OCI-LY7 (cell line): Measurements from ENCODE around the gene SIK3. TPM values are rescaled to one million over a fixed set of nuclear protein-coding genes. Genes with fewer than 3 reads are reported as not detected.

ENCODE experiments used
- BruUV-seq: library from RNA; stranded (reverse); fragments of 400-500 nt; replicated peaks from 2 replicates; lab custom pipeline; 2021; lab: Mats Ljungman, UMichigan
- CTCF ChIA-PET: fragments of 300-600 bp; sonication (Branson Sonifier 250); formaldehyde crosslinking; loops from one replicate; lab custom pipeline; 2022; ENCODE audit warnings: antibody characterized with exemption; ENCODE audit not compliant: unreplicated experiment; lab: Charles Lee
- POLR2A ChIA-PET: fragments of 300-600 bp; sonication (Branson Sonifier 250); formaldehyde crosslinking; loops from one replicate; lab custom pipeline; 2022; ENCODE audit warnings: antibody characterized with exemption; lab: Charles Lee
- DNase-seq: peaks from one replicate; pipeline ENCODE4 v3.0.0-alpha.2; 2015; ENCODE audit warnings: low spot score
- H2AFZ ChIP-seq: fragments of 200-600 bp; sonication (generic), shearing (Covaris generic); 2 replicates; pipeline ENCODE4 v1.6.1; 2014; ENCODE audit warnings: mild to moderate bottlenecking, antibody characterized with exemption, low read length, moderate library complexity
- H3K27ac ChIP-seq: fragments of 200-600 bp; sonication (generic); 2 replicates; pipeline ENCODE4 v1.5.1; 2014; ENCODE audit warnings: mixed run types, low read depth, mild to moderate bottlenecking, moderate library complexity, low read length, inconsistent platforms; ENCODE audit not compliant: poor library complexity, severe bottlenecking
- H3K36me3 ChIP-seq: fragments of 200-600 bp; sonication (generic); 2 replicates; pipeline ENCODE4 v1.6.1; 2014; ENCODE audit warnings: mild to moderate bottlenecking, antibody characterized with exemption, low read length, moderate library complexity, mixed read lengths; ENCODE audit not compliant: insufficient read depth
- H3K4me1 ChIP-seq: fragments of 200-600 bp; sonication (generic); 2 replicates; pipeline ENCODE4 v1.5.1; 2014; ENCODE audit warnings: mild to moderate bottlenecking, low read length; ENCODE audit not compliant: insufficient read depth, poor library complexity, severe bottlenecking
- H3K4me2 ChIP-seq: fragments of 200-600 bp; sonication (generic); 2 replicates; pipeline ENCODE4 v1.6.1; 2014; ENCODE audit warnings: mild to moderate bottlenecking, low read length
- H3K4me3 ChIP-seq: fragments of 200-600 bp; sonication (generic); 2 replicates; pipeline ENCODE4 v1.5.1; 2014; ENCODE audit warnings: mild to moderate bottlenecking, low read depth, low read length; ENCODE audit not compliant: poor library complexity, severe bottlenecking
- H3K79me2 ChIP-seq: fragments of 200-600 bp; sonication (generic); 2 replicates; pipeline ENCODE4 v1.6.1; 2016; ENCODE audit warnings: low read depth, mild to moderate bottlenecking, low read length, moderate library complexity, mixed read lengths; ENCODE audit not compliant: insufficient read depth
- H3K9me2 ChIP-seq: fragments of 200-600 bp; sonication (generic); 2 replicates; pipeline ENCODE4 v1.6.1; 2016; ENCODE audit warnings: mild to moderate bottlenecking, low read length, mixed read lengths; ENCODE audit not compliant: insufficient read depth
- H3K9me3 ChIP-seq: fragments of 200-600 bp; sonication (generic); 2 replicates; pipeline ENCODE4 v1.6.1; 2014; ENCODE audit warnings: mild to moderate bottlenecking, mixed run types, low read length, mixed read lengths
- H4K20me1 ChIP-seq: fragments of 200-600 bp; sonication (generic); 2 replicates; pipeline ENCODE4 v1.6.1; 2014; ENCODE audit warnings: mild to moderate bottlenecking, antibody characterized with exemption, low read length, moderate library complexity, mixed read lengths; ENCODE audit not compliant: insufficient read depth
- EZH2phosphoT487 ChIP-seq: fragments of 200-600 bp; sonication (generic); IDR thresholded peaks from 2 replicates; pipeline ENCODE4 v1.6.1; 2018; ENCODE audit warnings: low read depth, borderline replicate concordance, mild to moderate bottlenecking, mixed run types, antibody characterized with exemption, low read length, moderate library complexity, mixed read lengths
- intact Hi-C: fragments of 100-400 bp; cut with micrococcal nuclease; formaldehyde crosslinking; loops from one replicate; pipeline ENCODE4 v1.10.0; 2022; ENCODE audit not compliant: unreplicated experiment
- total RNA-seq, 2 experiments: library from RNA; depleted of rRNA in 1 of 2; stranded (reverse); fragments of >200 nt in 1 of 2; shearing (Covaris generic) in 1 of 2; gene quantifications; 2 replicates each; pipeline ENCODE4 v1.2.3, GENCODE V29; 2014 to 2022
- TF ChIP-seq, protein P1 (sequence below): fragments of 200-600 bp; sonication (generic); conservative IDR thresholded peaks from 2 replicates; pipeline ENCODE4 v1.5.1; 2014; ENCODE audit warnings: mild to moderate bottlenecking, antibody characterized with exemption, low read length, moderate library complexity, mixed read lengths

Gene SIK3
- total RNA-seq, 2 experiments from 2014 or later, result 29.3 to 72.9 TPM

DNA sequence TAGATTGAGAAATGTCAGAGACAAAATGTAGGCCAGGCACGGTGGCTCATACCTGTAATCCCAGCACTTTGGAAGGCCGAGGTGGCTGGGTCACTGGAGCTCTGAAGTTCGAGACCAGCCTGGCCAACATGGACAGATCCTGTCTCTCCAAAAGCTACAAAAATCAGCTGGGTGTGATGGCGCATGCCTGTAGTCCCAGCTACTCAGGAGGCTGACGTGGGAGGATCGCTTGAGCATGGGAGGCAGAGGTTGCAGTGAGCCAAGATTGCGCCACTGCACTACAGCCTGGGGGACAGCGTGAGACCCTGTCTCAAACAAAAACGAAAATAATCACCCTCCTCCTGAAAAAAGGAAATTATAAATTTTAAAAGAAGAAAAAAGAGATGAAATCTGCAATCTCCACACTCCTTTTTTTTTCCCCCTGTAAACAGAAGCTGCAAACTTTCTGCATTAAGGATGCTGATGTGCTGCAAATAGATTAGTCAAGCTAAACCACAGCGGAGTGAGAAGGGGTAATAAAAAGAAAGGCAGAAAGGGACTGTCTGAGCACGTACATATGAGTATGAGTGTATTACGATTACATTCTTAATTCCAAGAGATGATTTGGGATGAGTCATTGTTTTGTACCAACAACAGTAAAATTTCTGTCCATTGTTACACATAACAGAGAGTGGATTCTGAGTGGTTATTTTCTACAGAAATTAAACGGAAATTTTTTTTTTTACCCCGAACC, 87.3 kb downstream of the SIK3 start:
- Histone ChIP-seq H3K27ac (no peak overlapping the region), H3K4me2 (no peak overlapping the region), H3K4me3 (no peak overlapping the region), H3K9me3 (no peaks in the 10 kb centered on the region), H3K79me2 (peaks cover 36% of the 10 kb centered on the region; the same call in 1 of the 2 replicates), H2AFZ (no peak overlapping the region), H3K9me2 (no peaks in the 10 kb centered on the region), H3K36me3 (no peaks in the 10 kb centered on the region), H4K20me1 (no peaks in the 10 kb centered on the region; the same call in 1 of the 2 replicates), H3K4me1 (peaks cover 15% of the 10 kb centered on the region)
- BruUV-seq, result no TSS peak
- TF ChIP-seq, protein P1, sequence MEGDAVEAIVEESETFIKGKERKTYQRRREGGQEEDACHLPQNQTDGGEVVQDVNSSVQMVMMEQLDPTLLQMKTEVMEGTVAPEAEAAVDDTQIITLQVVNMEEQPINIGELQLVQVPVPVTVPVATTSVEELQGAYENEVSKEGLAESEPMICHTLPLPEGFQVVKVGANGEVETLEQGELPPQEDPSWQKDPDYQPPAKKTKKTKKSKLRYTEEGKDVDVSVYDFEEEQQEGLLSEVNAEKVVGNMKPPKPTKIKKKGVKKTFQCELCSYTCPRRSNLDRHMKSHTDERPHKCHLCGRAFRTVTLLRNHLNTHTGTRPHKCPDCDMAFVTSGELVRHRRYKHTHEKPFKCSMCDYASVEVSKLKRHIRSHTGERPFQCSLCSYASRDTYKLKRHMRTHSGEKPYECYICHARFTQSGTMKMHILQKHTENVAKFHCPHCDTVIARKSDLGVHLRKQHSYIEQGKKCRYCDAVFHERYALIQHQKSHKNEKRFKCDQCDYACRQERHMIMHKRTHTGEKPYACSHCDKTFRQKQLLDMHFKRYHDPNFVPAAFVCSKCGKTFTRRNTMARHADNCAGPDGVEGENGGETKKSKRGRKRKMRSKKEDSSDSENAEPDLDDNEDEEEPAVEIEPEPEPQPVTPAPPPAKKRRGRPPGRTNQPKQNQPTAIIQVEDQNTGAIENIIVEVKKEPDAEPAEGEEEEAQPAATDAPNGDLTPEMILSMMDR, result no peak
- no peak for TF ChIP-seq EZH2phosphoT487
- ChIA-PET POLR2A (interaction anchor here (1.3 kb wide), 1 partner anchor 10 kb away, joined by 3 read pairs; no protein-coding TSS in a partner anchor), CTCF (no interaction called here)
- DNase-seq, result no peak
- intact Hi-C loops, result no loop called here

DNA sequence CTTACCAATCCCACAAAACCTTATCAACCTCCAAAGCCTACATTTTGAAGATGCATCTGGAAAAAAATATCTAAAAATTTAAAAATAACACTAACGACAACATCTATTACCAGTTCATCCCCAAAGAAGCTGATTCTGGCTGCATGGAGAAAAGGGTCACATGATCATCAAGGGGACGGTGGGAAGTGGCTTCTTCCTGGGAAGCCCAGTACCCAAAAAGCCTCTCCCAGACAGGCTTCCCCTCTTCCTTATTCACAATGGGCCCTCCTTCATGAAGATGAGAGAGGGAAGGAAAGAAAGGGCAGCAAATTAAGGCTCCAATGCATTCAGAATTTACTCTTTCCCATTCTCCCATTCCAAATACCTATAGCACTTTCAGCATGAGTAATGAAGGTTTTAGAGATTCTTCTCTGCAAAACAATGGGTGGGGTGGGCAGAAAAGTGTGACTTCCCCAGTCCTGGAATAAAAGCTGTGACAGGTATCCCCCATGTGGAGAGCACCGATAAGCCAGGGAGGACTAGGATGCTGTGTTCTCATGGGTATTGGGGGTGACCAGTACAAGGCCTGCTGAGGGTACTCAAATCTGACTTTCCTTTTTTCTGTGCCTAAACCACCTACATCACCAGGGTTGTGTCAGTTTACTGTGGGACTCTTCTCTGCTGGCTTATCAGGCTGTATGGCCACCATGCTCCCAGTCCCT, 88.2 kb downstream of the SIK3 start:
- intact Hi-C loops, result no loop called here
- TF ChIP-seq, protein P1, result no peak
- TF ChIP-seq EZH2phosphoT487, result no peak
- Histone ChIP-seq H3K9me3 (no peaks in the 10 kb centered on the region), H3K4me2 (no peak overlapping the region), H3K79me2 (peaks cover 35% of the 10 kb centered on the region; the same call in 1 of the 2 replicates), H3K36me3 (no peaks in the 10 kb centered on the region), H3K9me2 (no peaks in the 10 kb centered on the region), H3K4me1 (peaks cover 21% of the 10 kb centered on the region), H2AFZ (no peak overlapping the region), H3K27ac (no peak overlapping the region), H3K4me3 (no peak overlapping the region), H4K20me1 (no peaks in the 10 kb centered on the region; the same call in 1 of the 2 replicates)
- no TSS peak for BruUV-seq
- no peak for DNase-seq
- ChIA-PET CTCF (no interaction called here), POLR2A (no interaction called here)
